Hindlimb muscle (tissue), 1 donor: ENCODE results near the gene PSMB7. TPM values are rescaled to one million over a fixed set of nuclear protein-coding genes. Genes with fewer than 3 reads are reported as not detected.

Experiments used
- DNase-seq: peaks from one replicate; pipeline ENCODE4 v3.0.0-alpha.2; 2013
- polyA plus RNA-seq: library from polyadenylated mRNA; unstranded; fragments of 120-200 nt; gene quantifications from one replicate; pipeline ENCODE4 v1.2.1, GENCODE V29; 2013; ENCODE audit not compliant: insufficient read length

The PSMB7 gene
- polyA plus RNA-seq, 1 donor, result 188 TPM

GRCh38 chr9:124344291-124345050 lies 70.8 kb downstream of the PSMB7 start:
- no peak for DNase-seq

- no peak for DNase-seq
These were observed 71.5 kb downstream of the PSMB7 start for GRCh38 chr9:124343533-124344290.

- DNase-seq, result peak; percentile 74
These were observed 72.3 kb downstream of the PSMB7 start for GRCh38 chr9:124342776-124343485.

GRCh38 chr9:124342402-124342775 lies 72.9 kb downstream of the PSMB7 start:
- DNase-seq, result no peak

GRCh38 chr9:124341455-124342170 lies 73.6 kb downstream of the PSMB7 start:
- no peak for DNase-seq

GRCh38 chr9:124340219-124341069 lies 74.8 kb downstream of the PSMB7 start:
- no peak for DNase-seq

- DNase-seq, result no peak
These were observed 75.6 kb downstream of the PSMB7 start for GRCh38 chr9:124339603-124340146.

- no peak for DNase-seq
These were observed 77.7 kb downstream of the PSMB7 start for GRCh38 chr9:124337562-124337961.

- no peak for DNase-seq
These were observed 79.9 kb downstream of the PSMB7 start for GRCh38 chr9:124335320-124335707.

- DNase-seq, result no peak
These were observed 80.5 kb downstream of the PSMB7 start for GRCh38 chr9:124334568-124335319.

GRCh38 chr9:124333203-124333579 lies 82.1 kb downstream of the PSMB7 start:
- no peak for DNase-seq

GRCh38 chr9:124332361-124333202 lies 82.7 kb downstream of the PSMB7 start:
- peak; percentile 58 for DNase-seq

- DNase-seq, result no peak
These were observed 83.7 kb downstream of the PSMB7 start for GRCh38 chr9:124331580-124331979.

GRCh38 chr9:124330011-124330697 lies 85.1 kb downstream of the PSMB7 start:
- DNase-seq, result no peak

- no peak for DNase-seq
These were observed 85.9 kb downstream of the PSMB7 start for GRCh38 chr9:124329206-124329792.

- DNase-seq, result no peak
These were observed 87.0 kb downstream of the PSMB7 start for GRCh38 chr9:124328285-124328684.

- DNase-seq, result no peak
These were observed 87.8 kb downstream of the PSMB7 start for GRCh38 chr9:124327491-124327890.

GRCh38 chr9:124326378-124326777 lies 88.9 kb downstream of the PSMB7 start:
- DNase-seq, result no peak

- no peak for DNase-seq
These were observed 89.4 kb downstream of the PSMB7 start for GRCh38 chr9:124325816-124326215.
